CD14-positive monocyte (primary cell): ENCODE measurements around the gene TUBAL3. TPM values are rescaled to one million over a fixed set of nuclear protein-coding genes. Genes with fewer than 3 reads are reported as not detected.

Experiments
- DNase-seq, 3 donors: peaks; one replicate each; pipeline ENCODE4 v3.0.0-alpha.2; 2011 to 2022
- H2AFZ ChIP-seq: 2 replicates; pipeline ENCODE4 v1.6.0; 2012; ENCODE audit warnings: mild to moderate bottlenecking, low read depth, low read length, inconsistent platforms; ENCODE audit not compliant: insufficient read depth, poor library complexity, severe bottlenecking
- H3K27ac ChIP-seq, 2 donors: 1 replicate in 1 of 2; 2 replicates in 1 of 2; pipeline ENCODE4 v1.5.1; 2012 to 2013; ENCODE audit warnings: low read length in 2 of 2, control low read depth in 1 of 2, inconsistent platforms in 1 of 2, low read depth in 1 of 2, mild to moderate bottlenecking in 1 of 2
- H3K27me3 ChIP-seq, 2 donors: one replicate each; pipeline versions ENCODE4 v1.6.0 to v1.6.1; 2011 to 2013; ENCODE audit warnings: low read length in 2 of 2; ENCODE audit not compliant: control insufficient read depth in 2 of 2, insufficient read depth in 2 of 2
- H3K36me3 ChIP-seq, 2 donors: replicated peaks in 1 of 2; 1 replicate in 1 of 2; 2 replicates in 1 of 2; pipeline versions ENCODE4 v1.5.1 to v1.6.1; 2012 to 2013; ENCODE audit warnings: low read length in 2 of 2, control low read depth in 1 of 2, inconsistent platforms in 1 of 2, mild to moderate bottlenecking in 1 of 2; ENCODE audit not compliant: insufficient read depth in 2 of 2, control insufficient read depth in 1 of 2
- H3K4me1 ChIP-seq, 2 donors: 1 replicate in 1 of 2; 2 replicates in 1 of 2; pipeline versions ENCODE4 v1.5.1 to v1.6.1; 2012 to 2013; ENCODE audit warnings: low read length in 2 of 2, control low read depth in 1 of 2, inconsistent platforms in 1 of 2, mild to moderate bottlenecking in 1 of 2, moderate library complexity in 1 of 2; ENCODE audit not compliant: insufficient read depth in 2 of 2, control insufficient read depth in 1 of 2
- H3K4me2 ChIP-seq: replicated peaks from 2 replicates; pipeline ENCODE3; 2012; ENCODE audit warnings: low read length, moderate library complexity, mild to moderate bottlenecking; ENCODE audit not compliant: poor library complexity, severe bottlenecking; ENCODE audit errors: extremely low read depth
- H3K4me3 ChIP-seq, 3 experiments: fragments of 200-600 bp in 1 of 3; sonication (generic) in 1 of 3; replicated peaks in 1 of 3; 1 replicate in 2 of 3; 2 replicates in 1 of 3; pipeline ENCODE4 v1.5.1; 2011 to 2013; ENCODE audit warnings: low read length in 3 of 3, mild to moderate bottlenecking in 3 of 3, control low read depth in 2 of 3, low read depth in 2 of 3, inconsistent platforms in 1 of 3, moderate library complexity in 1 of 3
- H3K79me2 ChIP-seq: 2 replicates; pipeline ENCODE4 v1.6.0; 2012; ENCODE audit warnings: mild to moderate bottlenecking, control low read depth, inconsistent platforms, low read length, moderate library complexity; ENCODE audit not compliant: insufficient read depth
- H3K9ac ChIP-seq: 2 replicates; pipeline ENCODE4 v1.6.0; 2017; ENCODE audit warnings: low read length, mild to moderate bottlenecking; ENCODE audit not compliant: insufficient read depth, poor library complexity, severe bottlenecking
- H3K9me3 ChIP-seq, 2 donors: replicated peaks in 1 of 2; 1 replicate in 1 of 2; 2 replicates in 1 of 2; pipeline versions ENCODE4 v1.5.1 to v1.6.1; 2012 to 2013; ENCODE audit warnings: low read length in 2 of 2, control low read depth in 1 of 2; ENCODE audit not compliant: control insufficient read depth in 1 of 2, insufficient read depth in 1 of 2
- H4K20me1 ChIP-seq: 2 replicates; pipeline ENCODE4 v1.6.0; 2012; ENCODE audit warnings: mild to moderate bottlenecking, low read length, control low read depth, moderate library complexity; ENCODE audit not compliant: insufficient read depth
- H3K27ac Mint-ChIP-seq, 7 donors: one replicate each; pipeline ENCODE4 v1.8.0; 2020; ENCODE audit warnings: mild to moderate bottlenecking in 7 of 7, mixed read lengths in 7 of 7, moderate library complexity in 6 of 7, inconsistent platforms in 2 of 7
- H3K27me3 Mint-ChIP-seq, 3 donors: one replicate each; pipeline ENCODE4 v1.8.0; 2021 to 2022; ENCODE audit warnings: low read depth in 3 of 3, mild to moderate bottlenecking in 3 of 3, mixed read lengths in 3 of 3, moderate library complexity in 3 of 3, inconsistent platforms in 1 of 3
- H3K36me3 Mint-ChIP-seq, 2 donors: one replicate each; pipeline ENCODE4 v1.8.0; 2020; ENCODE audit warnings: mixed read lengths in 2 of 2, inconsistent platforms in 1 of 2, mild to moderate bottlenecking in 1 of 2
- H3K4me1 Mint-ChIP-seq: one replicate; pipeline ENCODE4 v1.8.0; 2020; ENCODE audit warnings: mild to moderate bottlenecking, mixed read lengths
- H3K4me3 Mint-ChIP-seq, 2 donors: one replicate each; pipeline ENCODE4 v1.8.0; 2020; ENCODE audit warnings: mild to moderate bottlenecking in 2 of 2, mixed read lengths in 2 of 2, moderate library complexity in 1 of 2
- H3K9me3 Mint-ChIP-seq, 7 donors: one replicate each; pipeline ENCODE4 v1.8.0; 2020 to 2022; ENCODE audit warnings: mixed read lengths in 7 of 7, mild to moderate bottlenecking in 6 of 7, moderate library complexity in 6 of 7, inconsistent platforms in 2 of 7
- CTCF ChIP-seq: fragments of 200-600 bp; IDR thresholded peaks from one replicate; pipeline ENCODE4 v1.8.0; 2022; ENCODE audit warnings: antibody characterized with exemption, mild to moderate bottlenecking
- whole genome bisulfite sequencing: methylation state at CpG from one replicate; pipeline ENCODE4 v1.1.5; 2013; ENCODE audit warnings: missing lambda C conversion rate; ENCODE audit not compliant: insufficient coverage; 5-methylcytosine and 5-hydroxymethylcytosine counted together
- intact Hi-C, 2 donors: fragments of 100-400 bp; cut with micrococcal nuclease; formaldehyde crosslinking; loops; one replicate each; pipeline versions ENCODE4 v1.15.0 to v1.15.1; 2023
- polyA plus RNA-seq, 3 donors: library from polyadenylated mRNA; depleted of rRNA in 1 of 3; unstranded in 2 of 3; stranded (reverse) in 1 of 3; fragments of 300-500 nt in 2 of 3; fragments of >200 nt in 1 of 3; fragmentation: Illumina TruSeq in 2 of 3; gene quantifications; 1 replicate in 2 of 3; 2 replicates in 1 of 3; pipeline ENCODE4 v1.2.3, GENCODE V29; 2012 to 2021

Gene TUBAL3
- polyA plus RNA-seq, 3 donors = not detected

- Histone ChIP-seq H4K20me1 (no peaks in the 10 kb centered on the region), H3K4me1 (peaks cover 0 to 2% of the 10 kb centered on the region in 2 donors), H3K36me3 (no peaks in the 10 kb centered on the region), H3K27me3 (no peaks in the 10 kb centered on the region), H2AFZ (no peak overlapping the region), H3K79me2 (peaks cover 96% of the 10 kb centered on the region), H3K4me2 (no peak overlapping the region), H3K9ac (no peak overlapping the region), H3K4me3 (no peak overlapping the region), H3K9me3 (peaks cover 0 to 6% of the 10 kb centered on the region in 2 donors), H3K27ac (no peak overlapping the region)
- DNase-seq = no peak
- Mint-ChIP-seq H3K4me1 (peaks cover 2% of the 10 kb centered on the region), H3K4me3 (no peak overlapping the region), H3K9me3 (peaks cover 5 to 19% (median 12%) of the 10 kb centered on the region in 7 donors), H3K36me3 (peaks cover 2 to 27% of the 10 kb centered on the region in 2 donors), H3K27ac (no peak overlapping the region), H3K27me3 (peaks cover 0 to 3% (median 0%) of the 10 kb centered on the region in 3 donors)
- intact Hi-C loops = no loop called here
- no peak for TF ChIP-seq CTCF
Observed at GRCh38 chr10:5418584-5418983, 14.0 kb upstream of the TUBAL3 start.

GRCh38 chr10:5416981-5417380 lies 12.4 kb upstream of the TUBAL3 start:
- Histone ChIP-seq H3K4me2 (no peak overlapping the region), H3K9me3 (peaks cover 0 to 6% of the 10 kb centered on the region in 2 donors), H3K4me3 (no peak overlapping the region), H4K20me1 (no peaks in the 10 kb centered on the region), H3K27ac (no peak overlapping the region), H3K4me1 (peaks cover 7 to 8% of the 10 kb centered on the region in 2 donors), H3K27me3 (no peaks in the 10 kb centered on the region), H2AFZ (no peak overlapping the region), H3K9ac (no peak overlapping the region), H3K36me3 (no peaks in the 10 kb centered on the region), H3K79me2 (peaks cover 89% of the 10 kb centered on the region)
- intact Hi-C loops = no loop called here
- peaks cover 0 to 3% (median 0%) of the 10 kb centered on the region in 3 donors for H3K27me3 Mint-ChIP-seq
- H3K4me3 Mint-ChIP-seq = no peak overlapping the region
- TF ChIP-seq CTCF = no peak
- H3K27ac Mint-ChIP-seq = no peak overlapping the region
- peaks cover 5 to 19% (median 12%) of the 10 kb centered on the region in 7 donors for H3K9me3 Mint-ChIP-seq
- DNase-seq = no peak
- WGBS = 96% methylated on average over 11 of the region's 11 CpGs
- H3K36me3 Mint-ChIP-seq = peaks cover 2 to 27% of the 10 kb centered on the region in 2 donors
- peaks cover 3% of the 10 kb centered on the region for H3K4me1 Mint-ChIP-seq
